Measurements from ENCODE around the gene LGR6.
"Not testable (repeated sequence)": the region's sequence is repeated elsewhere in the genome, so short reads cannot be mapped to it uniquely, and the experiment has no call there.

LGR6 gene

GRCh38 chr1:202159534-202160371 lies 33.8 kb upstream of the LGR6 start:
- peak; percentile 39 for DNase-seq (ENCODE audit: low spot score)

- DNase-seq (ENCODE audit: low spot score) = peak; percentile 54
Observed at GRCh38 chr1:202160377-202160940, 33.1 kb upstream of the LGR6 start, which contains the start of gene PTPN7. Gene PTPN7, minus strand, starts transcription at chr1:202160602. Its CDS starts 1,200 bp downstream, at chr1:202159402.

GRCh38 chr1:202161151-202162046 lies 32.2 kb upstream of the LGR6 start:
- peak; percentile 10 for DNase-seq (ENCODE audit: low spot score)

GRCh38 chr1:202162047-202162417 lies 31.6 kb upstream of the LGR6 start:
- DNase-seq (ENCODE audit: low spot score) = no peak

- no peak for DNase-seq (ENCODE audit: low spot score)
Observed at GRCh38 chr1:202162418-202163280, 30.9 kb upstream of the LGR6 start.

GRCh38 chr1:202163281-202164270 lies 30.0 kb upstream of the LGR6 start:
- DNase-seq (ENCODE audit: low spot score) = no peak

GRCh38 chr1:202164271-202165037 lies 29.1 kb upstream of the LGR6 start:
- no peak for DNase-seq (ENCODE audit: low spot score)

- no peak for DNase-seq (ENCODE audit: low spot score)
Observed at GRCh38 chr1:202165267-202165941, 28.2 kb upstream of the LGR6 start.

GRCh38 chr1:202165942-202166843 lies 27.4 kb upstream of the LGR6 start:
- DNase-seq (ENCODE audit: low spot score) = no peak

GRCh38 chr1:202167054-202167453 lies 26.5 kb upstream of the LGR6 start:
- DNase-seq (ENCODE audit: low spot score) = not testable (repeated sequence)

- DNase-seq (ENCODE audit: low spot score) = no peak
Observed at GRCh38 chr1:202167708-202168415, 25.7 kb upstream of the LGR6 start.

- no peak for DNase-seq (ENCODE audit: low spot score)
Observed at GRCh38 chr1:202168861-202169260, 24.7 kb upstream of the LGR6 start.

- no peak for DNase-seq (ENCODE audit: low spot score)
Observed at GRCh38 chr1:202170726-202171125, 22.9 kb upstream of the LGR6 start.

GRCh38 chr1:202171292-202172014 lies 22.1 kb upstream of the LGR6 start:
- DNase-seq (ENCODE audit: low spot score) = no peak

- DNase-seq (ENCODE audit: low spot score) = no peak
Observed at GRCh38 chr1:202172015-202172355, 21.6 kb upstream of the LGR6 start.

- no peak for DNase-seq (ENCODE audit: low spot score)
Observed at GRCh38 chr1:202173993-202174392, 19.6 kb upstream of the LGR6 start.

All from hematopoietic multipotent progenitor cell treated with erythropoietin and hydrocortisone succinate and interleukin-3 and kit ligand, for 17 days (in vitro differentiated cells).